GM12872 (cell line): ENCODE measurements around the gene ASCL4.

Experiments used
- CTCF ChIP-seq: IDR thresholded peaks from 3 replicates; pipeline ENCODE4 v1.5.1; 2011; ENCODE audit warnings: low read depth, mild to moderate bottlenecking, low read length, moderate library complexity; ENCODE audit not compliant: insufficient read depth

ASCL4 gene

GRCh38 chr12:107798580-107798979 lies 24.1 kb downstream of the ASCL4 start:
- no peak for TF ChIP-seq CTCF

DNA sequence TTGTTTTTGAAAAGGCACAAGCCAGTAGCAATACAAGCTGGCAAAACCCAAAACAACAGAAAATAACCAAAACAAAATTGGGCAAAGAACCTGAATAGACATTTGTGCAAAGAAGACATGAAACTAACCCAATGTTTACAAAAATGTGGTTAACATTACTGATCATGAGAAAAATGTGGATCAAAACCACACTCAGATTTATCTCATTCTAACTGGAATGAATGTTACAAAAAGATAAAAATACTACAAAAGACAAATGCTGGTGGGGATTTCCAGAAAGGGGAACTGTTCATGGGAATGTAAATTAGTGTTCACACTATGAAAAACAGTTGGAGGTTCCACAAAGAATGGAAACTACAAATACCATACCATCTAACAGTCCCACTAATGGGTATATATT lies 26.6 kb downstream of the ASCL4 start:
- no peak for TF ChIP-seq CTCF

- no peak for TF ChIP-seq CTCF
These were observed 28.6 kb downstream of the ASCL4 start for GRCh38 chr12:107803092-107803491.

DNA sequence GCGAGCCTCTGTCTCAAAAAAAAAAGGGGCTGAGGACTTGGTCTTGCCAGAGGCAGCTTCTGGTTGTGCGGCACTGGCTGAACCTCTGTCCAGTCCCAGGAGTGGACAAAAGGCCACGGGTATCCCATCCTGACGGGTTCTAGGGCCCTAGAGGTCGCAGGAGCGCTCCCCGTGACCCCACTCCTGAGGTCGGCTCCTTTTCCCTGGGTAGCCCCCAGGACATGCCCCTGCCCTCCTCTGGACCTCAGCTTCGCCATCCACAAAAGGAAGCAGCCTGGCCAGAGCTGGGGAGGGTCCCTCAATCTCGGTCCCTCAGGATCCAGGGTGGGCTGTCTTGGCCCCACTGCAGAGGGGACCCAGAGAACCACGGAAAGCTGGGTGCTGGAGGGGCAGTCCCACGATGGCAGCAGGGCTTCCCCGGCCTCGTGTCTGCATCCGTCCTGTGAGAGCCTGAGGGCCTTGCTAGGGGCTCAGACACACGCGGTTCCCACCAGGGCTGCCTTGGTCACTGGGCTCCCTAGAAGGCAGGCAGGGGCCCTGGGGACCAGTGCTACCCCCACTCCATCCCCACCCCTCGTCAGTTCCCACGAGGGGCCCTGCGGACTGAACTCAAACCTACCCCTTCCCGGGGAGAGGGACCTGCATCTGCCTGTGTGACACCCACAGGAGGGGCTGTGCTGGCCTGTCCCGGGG lies 31.1 kb downstream of the ASCL4 start:
- TF ChIP-seq CTCF, result no peak

DNA sequence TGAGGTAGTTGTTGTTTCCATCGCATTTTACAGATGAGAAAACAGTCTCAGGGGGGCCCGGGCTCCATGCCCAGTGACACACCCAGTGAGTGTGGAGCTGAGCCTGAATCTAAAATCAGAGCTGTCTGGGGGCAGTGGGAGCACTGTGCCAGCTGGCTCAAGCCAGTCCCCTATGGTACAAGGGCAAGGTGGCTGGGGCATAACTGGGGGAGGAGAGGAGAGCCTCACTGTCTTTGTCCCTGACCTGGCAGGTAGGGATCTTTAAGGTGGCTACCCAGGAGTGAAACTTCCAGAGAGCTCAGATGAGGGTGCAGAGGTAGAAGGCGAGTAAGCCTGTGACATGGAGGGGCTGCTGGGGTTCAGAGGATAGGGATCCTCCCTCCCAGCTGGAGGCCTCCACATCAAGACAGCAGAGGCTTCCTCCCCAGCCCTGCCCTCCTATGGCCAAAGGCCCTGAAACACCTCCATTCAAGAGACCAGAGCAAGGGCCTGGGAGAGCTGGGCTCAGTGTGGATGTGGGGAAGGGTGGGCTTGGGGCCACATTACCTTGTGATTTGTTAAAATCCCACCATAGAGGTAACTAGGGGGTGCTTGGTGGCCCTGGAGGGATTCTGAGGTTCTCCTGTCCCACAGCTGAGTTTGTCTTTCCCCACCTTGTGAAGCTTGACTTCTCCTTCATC lies 33.1 kb downstream of the ASCL4 start:
- TF ChIP-seq CTCF, result no peak

- no peak for TF ChIP-seq CTCF
These were observed 42.7 kb downstream of the ASCL4 start for GRCh38 chr12:107817250-107817649.

DNA sequence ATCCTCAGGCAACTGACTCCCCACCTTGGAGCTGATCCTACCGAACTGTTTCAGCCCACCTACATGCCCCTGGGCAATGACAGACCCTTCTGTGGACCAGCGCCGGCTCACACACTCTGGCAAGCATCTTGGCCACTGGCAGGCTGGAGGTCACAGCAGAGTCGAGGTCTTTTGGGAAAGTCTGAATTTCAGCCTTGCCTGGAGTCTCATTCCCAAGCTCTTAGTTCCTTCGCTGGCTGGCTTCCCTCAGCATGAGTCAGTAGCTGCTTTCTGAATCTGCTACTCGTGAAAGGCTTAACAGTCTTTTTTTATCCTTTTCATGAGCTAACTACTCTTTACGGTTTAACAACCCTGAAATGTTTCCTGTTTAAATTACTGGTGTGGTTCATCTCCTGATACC lies 44.5 kb downstream of the ASCL4 start:
- TF ChIP-seq CTCF, result no peak
